Skin of body (tissue), 1 donor: ENCODE data around the gene MYRFL. TPM values are rescaled to one million over a fixed set of nuclear protein-coding genes. Genes with fewer than 3 reads are reported as not detected.

ENCODE experiments used
- total RNA-seq: library from RNA; depleted of rRNA; stranded (reverse); fragments of >200 nt; gene quantifications from one replicate; pipeline ENCODE4 v1.2.3, GENCODE V29; 2014

The MYRFL gene
- total RNA-seq, 1 donor from 2014 or later: 1.1 TPM

Other genes with a start within 250 kb of the MYRFL start
- 141 TPM for gene CCT2, start 239.8 kb upstream of the MYRFL start, total RNA-seq
- 0.10 TPM for gene LRRC10, start 214.3 kb upstream of the MYRFL start, total RNA-seq
- gene BEST3, start 125.9 kb upstream of the MYRFL start, total RNA-seq: 7.1 TPM
- gene RAB3IP, start 86.4 kb upstream of the MYRFL start, total RNA-seq: 24.0 TPM